Fibroblast of villous mesenchyme (primary cell): ENCODE measurements around the gene S100A12. TPM values are rescaled to one million over a fixed set of nuclear protein-coding genes. Genes with fewer than 3 reads are reported as not detected.

ENCODE experiments used
- DNase-seq: peaks from one replicate; pipeline ENCODE4 v3.0.0-alpha.2; 2010; ENCODE audit warnings: low read depth
- H3K4me3 ChIP-seq: 2 replicates; pipeline ENCODE4 v1.5.1; 2011; ENCODE audit warnings: low read depth, mild to moderate bottlenecking, low read length
- total RNA-seq: library from RNA; depleted of rRNA; stranded (reverse); fragments of >200 nt; gene quantifications from 2 replicates; pipeline ENCODE4 v1.2.3, GENCODE V29; 2012
- TF ChIP-seq, protein P1 (sequence below): IDR thresholded peaks from 2 replicates; pipeline ENCODE4 v1.5.1; 2012; ENCODE audit warnings: low read depth, mild to moderate bottlenecking, low read length; ENCODE audit not compliant: insufficient read depth

Gene S100A12
- total RNA-seq, 1 donor = not detected

GRCh38 chr1:153374071-153374470 is 1.4 kb downstream of the S100A12 start:
- no peak for DNase-seq
- no peak overlapping the region for H3K4me3 ChIP-seq
- TF ChIP-seq, protein P1, sequence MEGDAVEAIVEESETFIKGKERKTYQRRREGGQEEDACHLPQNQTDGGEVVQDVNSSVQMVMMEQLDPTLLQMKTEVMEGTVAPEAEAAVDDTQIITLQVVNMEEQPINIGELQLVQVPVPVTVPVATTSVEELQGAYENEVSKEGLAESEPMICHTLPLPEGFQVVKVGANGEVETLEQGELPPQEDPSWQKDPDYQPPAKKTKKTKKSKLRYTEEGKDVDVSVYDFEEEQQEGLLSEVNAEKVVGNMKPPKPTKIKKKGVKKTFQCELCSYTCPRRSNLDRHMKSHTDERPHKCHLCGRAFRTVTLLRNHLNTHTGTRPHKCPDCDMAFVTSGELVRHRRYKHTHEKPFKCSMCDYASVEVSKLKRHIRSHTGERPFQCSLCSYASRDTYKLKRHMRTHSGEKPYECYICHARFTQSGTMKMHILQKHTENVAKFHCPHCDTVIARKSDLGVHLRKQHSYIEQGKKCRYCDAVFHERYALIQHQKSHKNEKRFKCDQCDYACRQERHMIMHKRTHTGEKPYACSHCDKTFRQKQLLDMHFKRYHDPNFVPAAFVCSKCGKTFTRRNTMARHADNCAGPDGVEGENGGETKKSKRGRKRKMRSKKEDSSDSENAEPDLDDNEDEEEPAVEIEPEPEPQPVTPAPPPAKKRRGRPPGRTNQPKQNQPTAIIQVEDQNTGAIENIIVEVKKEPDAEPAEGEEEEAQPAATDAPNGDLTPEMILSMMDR = no peak

- TF ChIP-seq, protein P1 = no peak
- no peak overlapping the region for H3K4me3 ChIP-seq
- no peak for DNase-seq
Observed at GRCh38 chr1:153372571-153372970, 2.9 kb downstream of the S100A12 start.

- H3K4me3 ChIP-seq = no peak overlapping the region
- no peak for DNase-seq
- TF ChIP-seq, protein P1 = no peak
Observed at GRCh38 chr1:153371231-153371630, 4.2 kb downstream of the S100A12 start.

GRCh38 chr1:153370146-153370545 is 5.3 kb downstream of the S100A12 start:
- H3K4me3 ChIP-seq = no peak overlapping the region
- no peak for DNase-seq
- TF ChIP-seq, protein P1 = no peak

DNA sequence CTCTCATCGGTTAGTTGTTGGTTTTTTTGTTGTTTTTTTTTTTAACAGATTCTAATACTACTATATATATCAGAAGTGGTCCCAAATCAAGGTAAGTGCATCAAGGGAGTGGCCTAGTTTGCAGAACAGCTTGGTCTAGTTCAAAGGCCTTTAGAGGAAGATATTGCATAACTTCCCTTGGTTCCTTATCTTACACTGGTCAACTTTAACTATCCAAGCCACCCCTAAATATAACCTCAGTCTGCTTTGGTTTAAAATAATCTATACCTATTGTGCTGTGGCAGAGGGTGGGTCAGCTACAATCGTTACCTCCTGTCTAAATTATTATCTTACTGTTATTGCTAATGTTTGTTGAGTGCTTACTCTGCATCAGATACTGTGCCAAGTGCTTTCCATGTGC is 6.9 kb downstream of the S100A12 start:
- H3K4me3 ChIP-seq = no peak overlapping the region
- DNase-seq = no peak
- TF ChIP-seq, protein P1 = no peak

GRCh38 chr1:153367090-153367489 is 8.3 kb downstream of the S100A12 start:
- H3K4me3 ChIP-seq = no peak overlapping the region
- TF ChIP-seq, protein P1 = no peak
- DNase-seq = no peak

DNA sequence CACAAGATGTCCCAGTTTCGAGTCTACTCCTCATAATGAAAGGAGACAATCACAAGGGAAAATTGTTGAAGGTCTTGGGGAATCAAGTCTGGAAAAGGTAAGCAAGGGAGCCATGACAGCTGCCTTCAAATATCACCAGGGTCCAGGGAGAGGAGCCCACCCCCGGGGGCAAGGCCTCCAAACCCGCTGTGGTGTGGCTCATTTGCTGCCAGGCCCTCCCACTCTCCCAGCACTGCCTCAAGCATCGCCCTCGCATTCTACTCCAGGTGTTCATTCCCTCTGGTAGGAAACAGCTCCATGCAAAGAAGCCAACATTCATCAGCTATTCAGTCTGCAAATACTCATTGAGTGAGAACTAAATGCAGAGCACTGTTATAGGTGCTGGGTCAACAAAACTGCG is 9.2 kb downstream of the S100A12 start:
- TF ChIP-seq, protein P1 = no peak
- no peak for DNase-seq
- H3K4me3 ChIP-seq = no peak overlapping the region
